Activated CD4-positive, alpha-beta T cell treated with anti-CD3 and anti-CD28 coated beads, Interleukin-2, amount 50 U/mL, for 4 hours (primary cell): ENCODE measurements around the gene ANKRD1.
A peak's percentile ranks its signal among the peaks of the same experiment; 100 is the strongest.
"Not testable (repeated sequence)": the region's sequence is repeated elsewhere in the genome, so short reads cannot be mapped to it uniquely, and the experiment has no call there.

Experiments used
- DNase-seq, 2 experiments: peaks; one replicate each; pipeline ENCODE4 v3.0.0-alpha.2; 2020

Gene ANKRD1

DNA sequence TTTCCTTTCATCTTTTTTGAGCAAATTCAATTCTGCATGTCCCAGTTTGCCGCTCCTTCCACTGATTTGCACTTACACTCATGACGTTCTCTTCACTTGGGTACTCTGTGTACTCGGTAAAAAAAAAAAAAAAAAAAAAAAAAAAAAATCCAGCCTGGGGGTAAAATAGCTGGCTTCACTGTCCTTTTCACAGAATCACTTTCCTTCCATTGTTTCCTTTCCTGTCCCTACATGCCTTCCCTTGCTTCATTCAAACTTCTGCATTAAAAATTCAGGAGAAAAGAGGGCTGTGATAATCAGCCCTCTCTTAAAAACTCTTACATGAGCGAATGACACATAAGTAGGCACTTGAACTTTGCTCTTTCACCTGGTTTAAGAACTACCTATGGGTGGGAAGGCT, 8.7 kb downstream of the ANKRD1 start:
- DNase-seq: no peak

DNA sequence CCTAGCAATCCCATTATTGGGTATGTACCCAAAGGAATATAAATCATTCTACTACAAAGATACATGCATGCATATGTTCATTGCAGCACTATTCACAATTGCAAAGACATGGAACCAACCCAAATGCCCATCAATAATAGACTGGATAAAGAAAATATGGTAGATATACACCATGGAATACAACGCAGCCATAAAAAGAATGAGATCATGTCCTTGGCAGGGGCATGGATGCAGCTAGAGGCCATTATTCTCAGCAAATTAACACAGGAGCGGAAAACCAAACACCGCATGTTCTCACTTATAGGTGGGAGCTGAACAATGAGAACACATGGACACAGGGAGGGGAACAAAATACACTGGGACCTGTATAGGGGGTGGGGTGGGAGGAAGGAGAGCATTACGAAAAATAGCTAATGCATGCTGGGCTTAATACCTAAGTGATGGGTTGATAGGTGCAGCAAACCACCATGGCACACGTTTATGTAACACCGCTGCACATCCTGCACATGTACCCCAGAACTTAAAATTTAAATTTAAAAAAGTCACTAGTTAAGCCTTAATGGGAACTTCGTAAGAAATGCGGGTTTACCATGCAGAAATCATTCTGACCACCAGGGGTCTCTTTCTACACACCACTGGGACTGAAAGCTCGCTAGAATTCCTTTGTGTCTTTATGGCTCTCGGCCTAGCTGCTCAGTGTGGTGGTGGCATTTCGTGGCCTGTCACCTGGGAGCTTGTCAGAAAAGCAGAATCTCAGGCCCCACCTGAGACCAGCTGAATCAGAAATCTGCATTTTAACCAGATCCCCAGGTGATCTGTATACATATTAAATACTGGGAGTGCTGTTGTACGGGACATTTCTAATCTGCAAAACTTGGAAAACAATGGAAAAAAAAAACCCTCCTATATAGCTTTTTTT, 9.5 kb downstream of the ANKRD1 start:
- peak; percentile 21 to 24 for DNase-seq

DNA sequence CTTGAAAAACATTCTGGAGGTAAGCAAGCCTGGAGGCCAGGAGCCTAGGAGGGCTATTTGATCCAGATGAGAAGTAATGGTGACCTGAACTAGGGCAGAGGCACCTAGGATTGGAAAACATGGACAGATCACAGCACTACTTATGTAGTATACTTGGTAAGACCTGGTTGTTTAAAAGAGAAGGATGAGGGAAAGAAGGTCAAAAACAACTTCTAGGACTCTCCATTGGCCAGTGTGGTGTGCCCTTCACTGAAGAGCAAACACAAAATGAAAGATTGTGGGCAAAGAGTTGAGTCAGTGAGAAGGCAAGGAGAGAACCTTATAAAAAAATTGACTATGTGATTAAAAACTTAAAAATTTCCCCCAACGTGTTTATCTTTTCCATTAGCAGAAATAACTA, 14.3 kb downstream of the ANKRD1 start:
- DNase-seq: no peak

DNA sequence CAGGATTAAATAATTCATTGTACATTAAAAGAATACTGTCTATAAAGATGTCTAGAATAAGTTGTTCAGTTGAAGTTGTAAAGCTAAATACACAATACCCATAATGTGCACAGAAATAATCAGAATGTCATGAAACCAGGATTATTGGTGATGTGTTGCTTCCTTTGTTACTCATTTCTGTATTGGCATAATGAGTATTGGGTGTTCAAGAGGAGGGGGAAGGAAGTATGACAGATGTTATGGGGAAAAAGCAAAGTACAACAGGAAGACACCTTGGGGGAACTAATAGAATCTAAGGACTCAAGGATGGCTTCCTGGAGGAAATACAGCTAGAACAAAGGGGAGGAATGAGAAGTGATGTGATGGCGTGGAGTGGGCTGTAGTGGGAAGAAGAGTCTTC, 15.0 kb downstream of the ANKRD1 start:
- no peak for DNase-seq

DNA sequence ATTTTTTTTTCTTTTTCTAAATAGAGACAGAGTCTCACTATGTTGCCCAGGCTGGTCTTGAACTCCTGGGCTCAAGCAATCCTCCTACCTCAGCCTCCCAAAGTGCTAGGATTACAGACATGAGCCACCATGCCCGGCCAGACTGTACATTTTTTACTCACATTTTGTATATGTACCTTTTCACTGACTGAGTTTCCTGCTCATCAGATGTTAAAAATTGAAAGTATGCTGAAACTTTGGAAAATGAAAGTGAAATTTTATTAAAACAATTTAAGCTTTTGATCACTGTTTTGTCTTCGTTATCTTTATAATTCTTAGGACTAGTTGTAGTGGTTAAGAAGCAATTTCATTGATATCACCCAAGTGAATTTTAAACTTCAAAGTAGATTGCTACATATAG, 24.0 kb downstream of the ANKRD1 start:
- not testable (repeated sequence) for DNase-seq

DNA sequence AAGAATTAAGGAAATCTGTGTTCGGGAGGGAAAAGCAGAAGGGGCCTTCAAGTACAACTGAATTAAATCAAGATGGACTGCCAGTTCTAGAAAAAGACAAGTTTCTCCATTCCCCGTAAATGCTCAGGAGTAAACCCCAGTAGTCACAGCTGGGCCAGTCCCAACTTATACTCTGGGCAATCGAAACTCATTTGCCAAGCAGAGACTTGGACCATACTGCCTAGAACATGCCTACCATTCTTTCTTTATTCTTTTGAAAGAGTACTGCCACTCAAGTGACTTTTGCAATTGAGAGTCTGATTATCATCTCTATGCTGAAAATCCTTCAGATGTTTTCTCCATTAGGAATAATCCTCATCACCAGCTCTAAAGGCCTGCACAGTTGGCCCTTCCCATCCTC, 27.7 kb downstream of the ANKRD1 start:
- DNase-seq: no peak

GRCh38 chr10:90890347-90890746, 30.5 kb downstream of the ANKRD1 start:
- DNase-seq: no peak

DNA sequence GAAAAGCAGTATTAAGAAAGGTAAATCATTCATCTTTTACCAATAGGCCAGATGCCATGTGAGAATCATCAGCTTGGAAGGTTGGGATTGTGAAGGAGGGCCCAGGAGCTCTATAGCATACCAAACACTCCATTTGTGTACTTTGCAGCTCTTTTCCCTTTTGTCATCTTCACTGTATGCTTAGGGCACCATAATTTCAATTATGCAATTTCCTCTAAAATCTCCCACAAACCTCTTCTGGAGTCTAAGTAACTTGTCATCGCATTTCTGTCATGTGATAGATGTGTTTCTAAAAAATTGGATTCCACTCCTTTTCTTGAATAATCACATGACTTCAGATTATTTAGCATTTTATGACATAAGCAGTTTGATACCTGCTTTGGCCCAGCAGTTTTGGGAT, 31.3 kb downstream of the ANKRD1 start:
- DNase-seq: no peak

DNA sequence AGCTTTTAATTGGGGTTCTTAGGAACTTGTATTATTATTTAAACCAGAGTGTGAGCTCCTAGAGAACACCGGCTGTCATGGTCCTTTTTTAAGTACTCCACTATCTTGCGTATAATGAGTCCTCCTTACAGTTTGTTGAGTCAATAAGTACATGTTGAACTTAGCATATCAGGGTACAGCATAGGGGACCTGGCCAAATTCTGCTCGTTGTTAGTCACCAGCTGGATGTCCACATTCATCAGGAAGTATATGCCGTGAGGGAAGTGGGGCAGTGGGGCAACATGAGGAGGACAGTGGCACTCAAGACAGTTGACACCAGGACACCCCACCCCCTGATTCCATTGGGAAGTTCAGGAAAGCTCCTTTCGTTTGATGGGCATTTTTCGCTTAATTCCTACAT, 32.5 kb downstream of the ANKRD1 start:
- no peak for DNase-seq

DNA sequence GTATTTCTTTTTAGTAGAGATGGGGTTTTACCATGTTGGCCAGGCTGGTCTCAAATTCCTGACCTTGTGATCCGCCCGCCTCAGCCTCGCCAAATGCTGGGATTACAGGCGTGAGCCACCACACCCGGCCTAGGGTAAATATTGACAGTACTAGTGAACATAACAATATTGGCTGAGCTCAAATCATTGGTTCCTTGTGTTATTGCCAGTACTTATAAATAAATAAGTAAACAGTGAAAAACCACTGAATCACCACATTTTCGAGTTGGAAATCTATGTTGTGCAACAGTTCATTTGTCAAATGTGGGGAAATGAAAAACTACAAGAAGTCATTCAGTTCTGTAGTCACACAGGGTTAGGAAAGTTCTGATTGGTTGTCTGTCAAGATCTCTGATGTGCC, 33.3 kb downstream of the ANKRD1 start:
- DNase-seq: no peak

- DNase-seq: no peak
Measured at GRCh38 chr10:90885176-90885575, 35.7 kb downstream of the ANKRD1 start.

- no peak for DNase-seq
Measured at GRCh38 chr10:90884431-90884830, 36.5 kb downstream of the ANKRD1 start.

DNA sequence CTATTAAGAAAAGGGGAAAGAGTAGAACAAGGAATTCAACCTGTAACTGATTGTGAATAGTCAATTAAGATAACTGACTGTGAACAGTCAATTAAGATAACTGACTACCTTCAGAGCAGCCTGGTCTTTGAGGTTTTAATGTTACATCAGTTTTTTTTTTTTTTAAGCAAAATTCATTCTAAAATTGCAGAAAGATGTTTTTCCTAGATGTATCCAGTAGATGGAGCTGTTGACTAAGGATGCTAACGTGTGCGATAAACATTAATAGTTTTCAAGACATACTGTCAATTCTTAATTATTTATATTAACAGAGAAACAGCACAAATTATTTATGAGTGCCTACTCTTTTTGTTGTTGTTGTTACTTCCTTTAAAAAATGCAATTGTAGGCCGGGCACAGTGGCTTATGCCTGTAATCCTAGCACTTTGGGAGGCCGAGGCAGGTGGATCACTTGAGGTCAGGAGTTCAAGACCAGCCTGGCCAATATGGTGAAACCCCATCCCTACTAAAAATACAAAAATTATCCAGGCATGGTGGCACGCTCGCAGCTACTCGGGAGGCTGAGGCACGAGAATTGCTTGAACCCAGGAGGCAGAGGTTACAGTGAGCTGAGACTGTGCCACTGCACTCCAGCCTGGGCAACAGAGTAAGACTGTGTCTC, 40.7 kb downstream of the ANKRD1 start:
- not testable (repeated sequence) for DNase-seq

DNA sequence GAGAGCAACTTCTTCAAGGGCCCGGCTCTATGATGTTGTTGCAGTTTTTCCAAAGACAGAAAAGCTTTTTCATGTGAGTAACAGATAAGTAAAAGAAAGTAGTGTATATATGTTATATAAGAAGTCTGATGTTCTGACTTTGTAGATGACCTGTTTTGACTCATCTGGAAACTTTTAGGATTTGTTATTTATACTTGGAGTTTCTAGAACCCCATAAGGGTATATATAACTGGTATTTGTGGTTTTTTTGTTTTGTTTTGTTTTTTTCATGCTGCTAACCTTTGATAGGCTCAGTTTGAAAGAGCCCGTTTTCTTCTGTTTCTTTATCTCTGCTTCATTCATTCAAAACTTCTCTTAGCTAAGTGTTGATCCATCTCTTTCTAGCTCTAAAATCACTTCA, 41.8 kb downstream of the ANKRD1 start:
- DNase-seq: no peak

- no peak for DNase-seq
Measured at GRCh38 chr10:90872648-90873020, 48.3 kb downstream of the ANKRD1 start.

DNA sequence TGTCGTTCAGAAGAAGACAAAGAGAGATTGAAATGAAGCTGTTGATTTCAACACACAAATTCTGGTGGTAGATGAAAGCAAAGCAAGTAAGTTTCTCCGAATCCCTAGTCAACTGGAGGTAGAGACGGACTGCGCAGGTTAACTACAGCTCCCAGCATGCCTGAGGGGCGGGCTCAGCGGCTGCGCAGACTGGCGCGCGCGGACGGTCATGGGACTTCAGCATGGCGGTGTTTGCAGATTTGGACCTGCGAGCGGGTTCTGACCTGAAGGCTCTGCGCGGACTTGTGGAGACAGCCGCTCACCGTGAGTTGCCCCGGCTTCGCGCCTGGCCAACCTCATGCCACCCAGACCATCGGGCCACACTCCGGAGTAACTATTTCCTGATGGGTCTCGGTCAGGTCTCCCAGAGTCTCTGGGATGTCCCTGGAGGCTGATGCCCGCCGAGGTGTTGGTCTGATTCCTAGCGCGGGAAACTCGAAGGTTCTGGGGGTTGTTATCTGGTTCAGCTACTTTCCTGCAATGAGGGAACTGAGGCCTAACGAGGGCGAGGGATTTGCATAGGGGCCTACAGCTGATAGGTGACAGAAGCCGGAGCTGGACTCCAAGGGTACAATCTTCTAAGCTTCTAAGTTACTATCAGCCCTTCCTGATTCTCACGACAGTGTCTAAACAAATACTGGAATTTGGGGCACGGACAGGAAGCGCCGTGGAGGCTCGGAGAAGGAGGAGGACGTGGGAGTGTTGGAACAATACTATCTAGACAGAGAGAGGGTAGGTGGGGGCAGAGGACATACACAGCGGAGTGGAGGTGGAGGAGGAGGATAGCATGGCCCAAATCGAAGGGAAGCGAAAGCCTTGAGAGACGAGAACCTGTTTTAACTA, 48.9 kb downstream of the ANKRD1 start, which contains the start of gene RPP30:
Gene RPP30 (plus strand): TSS at position 209 of the 882 bp plus-strand sequence. CDS start 13 bp downstream, at position 222.
- peak; percentile 72 to 76 for DNase-seq

DNA sequence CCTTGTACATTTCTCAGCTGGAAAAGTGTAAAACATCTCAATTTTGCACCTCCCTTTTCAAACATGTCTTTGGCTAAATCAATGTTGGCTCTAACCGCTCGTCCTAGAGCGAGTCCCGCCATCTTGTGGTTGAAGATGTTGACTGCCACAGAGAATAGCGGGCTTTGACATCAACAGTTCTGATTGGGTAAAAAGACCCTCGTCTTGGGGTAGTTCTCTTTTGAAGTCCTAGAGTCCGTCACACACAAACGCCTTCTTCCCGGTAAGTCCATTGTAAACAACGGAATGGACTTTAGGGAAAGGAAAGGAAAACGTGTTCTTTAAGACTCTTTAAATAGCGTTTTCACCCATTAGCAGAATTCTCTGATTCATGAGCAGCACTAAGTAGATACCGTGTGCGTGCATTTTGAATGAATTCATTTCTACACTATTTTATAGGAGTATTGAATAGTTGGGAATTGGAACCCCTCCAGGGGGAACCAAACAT, 49.6 kb downstream of the ANKRD1 start:
- peak in 1 of 2 experiments; percentile 15 for DNase-seq

- DNase-seq: no peak
Measured at GRCh38 chr10:90866050-90866598, 54.8 kb downstream of the ANKRD1 start.

DNA sequence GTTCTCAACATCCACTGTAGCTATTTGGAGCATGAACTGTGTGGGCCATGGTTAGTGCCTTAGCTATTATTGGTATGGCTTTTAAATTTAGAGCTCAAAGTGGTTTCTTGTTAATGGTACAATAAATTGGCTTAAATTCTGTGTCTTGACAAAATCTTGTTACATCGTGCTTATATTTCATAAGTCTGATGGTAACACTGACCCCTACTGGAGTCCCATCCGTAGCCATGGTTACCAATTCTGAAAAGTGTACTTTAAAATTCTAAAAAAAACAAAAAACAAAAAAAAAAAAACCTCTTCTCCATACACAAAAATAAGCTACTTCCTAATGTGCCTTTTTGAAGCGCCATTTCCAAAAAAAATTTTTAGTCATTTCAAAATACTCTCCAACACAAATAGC, 55.5 kb downstream of the ANKRD1 start:
- no peak for DNase-seq

GRCh38 chr10:90862908-90863514, 57.9 kb downstream of the ANKRD1 start:
- no peak for DNase-seq
